ENCODE data around the gene SERPINA3. TPM values are rescaled to one million over a fixed set of nuclear protein-coding genes. Genes with fewer than 3 reads are reported as not detected.
"Not testable (repeated sequence)": the region's sequence is repeated elsewhere in the genome, so short reads cannot be mapped to it uniquely, and the experiment has no call there.

Gene SERPINA3
- total RNA-seq, 3 donors from 2014 or later, result 1.9 to 2.6 (median 2.4) TPM

- Mint-ChIP-seq H3K4me1 (ENCODE audit: low read depth) (no peaks in the 10 kb centered on the region), H3K27me3 (ENCODE audit: low read depth) (peaks cover 3% of the 10 kb centered on the region), H3K36me3 (ENCODE audit: insufficient read depth) (no peaks in the 10 kb centered on the region), H3K9me3 (no peaks in the 10 kb centered on the region), H3K4me3 (no peak overlapping the region)
- DNase-seq (no peak), ATAC-seq (no peak)
These were observed 17.8 kb upstream of the SERPINA3 start for GRCh38 chr14:94594441-94594840.

GRCh38 chr14:94595912-94596311 is 16.3 kb upstream of the SERPINA3 start:
- Mint-ChIP-seq H3K9me3 (no peaks in the 10 kb centered on the region), H3K4me1 (ENCODE audit: low read depth) (no peaks in the 10 kb centered on the region), H3K36me3 (ENCODE audit: insufficient read depth) (no peaks in the 10 kb centered on the region), H3K27me3 (ENCODE audit: low read depth) (peaks cover 3% of the 10 kb centered on the region), H3K4me3 (no peak overlapping the region)
- DNase-seq, result no peak
- ATAC-seq, result no peak

GRCh38 chr14:94596361-94596760 is 15.8 kb upstream of the SERPINA3 start:
- Mint-ChIP-seq H3K4me3 (no peak overlapping the region), H3K4me1 (ENCODE audit: low read depth) (no peaks in the 10 kb centered on the region), H3K9me3 (no peaks in the 10 kb centered on the region), H3K36me3 (ENCODE audit: insufficient read depth) (no peaks in the 10 kb centered on the region), H3K27me3 (ENCODE audit: low read depth) (peaks cover 3% of the 10 kb centered on the region)
- no peak for ATAC-seq
- no peak for DNase-seq

GRCh38 chr14:94597788-94598187 is 14.4 kb upstream of the SERPINA3 start:
- Mint-ChIP-seq H3K27me3 (ENCODE audit: low read depth) (peaks cover 3% of the 10 kb centered on the region), H3K9me3 (no peaks in the 10 kb centered on the region), H3K36me3 (ENCODE audit: insufficient read depth) (no peaks in the 10 kb centered on the region), H3K4me3 (no peak overlapping the region), H3K4me1 (ENCODE audit: low read depth) (no peaks in the 10 kb centered on the region)
- DNase-seq (no peak), ATAC-seq (no peak)

GRCh38 chr14:94598506-94598815 is 13.7 kb upstream of the SERPINA3 start:
- H3K4me1 Mint-ChIP-seq (ENCODE audit: low read depth), result no peaks in the 10 kb centered on the region
- no peak overlapping the region for H3K4me3 Mint-ChIP-seq
- no peak for DNase-seq
- no peaks in the 10 kb centered on the region for H3K36me3 Mint-ChIP-seq (ENCODE audit: insufficient read depth)
- no peaks in the 10 kb centered on the region for H3K9me3 Mint-ChIP-seq
- no peak for ATAC-seq
- H3K27me3 Mint-ChIP-seq (ENCODE audit: low read depth), result peaks cover 3% of the 10 kb centered on the region

- Mint-ChIP-seq H3K4me1 (ENCODE audit: low read depth) (no peaks in the 10 kb centered on the region), H3K4me3 (no peak overlapping the region), H3K9me3 (no peaks in the 10 kb centered on the region), H3K27me3 (ENCODE audit: low read depth) (no peaks in the 10 kb centered on the region), H3K36me3 (ENCODE audit: insufficient read depth) (no peaks in the 10 kb centered on the region)
- ATAC-seq, result no peak
- no peak for DNase-seq
These were observed 13.2 kb upstream of the SERPINA3 start for GRCh38 chr14:94598816-94599655.

- Mint-ChIP-seq H3K4me1 (ENCODE audit: low read depth) (no peaks in the 10 kb centered on the region), H3K4me3 (no peak overlapping the region), H3K27me3 (ENCODE audit: low read depth) (no peaks in the 10 kb centered on the region), H3K36me3 (ENCODE audit: insufficient read depth) (no peaks in the 10 kb centered on the region), H3K9me3 (no peaks in the 10 kb centered on the region)
- no peak for DNase-seq
- no peak for ATAC-seq
These were observed 12.6 kb upstream of the SERPINA3 start for GRCh38 chr14:94599656-94600004.

GRCh38 chr14:94600148-94600545 is 12.0 kb upstream of the SERPINA3 start:
- no peak for ATAC-seq
- H3K9me3 Mint-ChIP-seq, result no peaks in the 10 kb centered on the region

GRCh38 chr14:94601884-94602391 is 10.3 kb upstream of the SERPINA3 start:
- ATAC-seq, result no peak
- no peak for DNase-seq
- Mint-ChIP-seq H3K36me3 (ENCODE audit: insufficient read depth) (no peaks in the 10 kb centered on the region), H3K27me3 (ENCODE audit: low read depth) (peaks cover 2% of the 10 kb centered on the region), H3K4me1 (ENCODE audit: low read depth) (no peaks in the 10 kb centered on the region), H3K4me3 (no peak overlapping the region), H3K9me3 (no peaks in the 10 kb centered on the region)

More at GRCh38 chr14:94600148-94600545, 12.0 kb upstream of the SERPINA3 start:
- no peak overlapping the region for H3K4me3 Mint-ChIP-seq
- H3K27me3 Mint-ChIP-seq (ENCODE audit: low read depth), result peaks cover 2% of the 10 kb centered on the region
- H3K4me1 Mint-ChIP-seq (ENCODE audit: low read depth), result no peaks in the 10 kb centered on the region
- H3K36me3 Mint-ChIP-seq (ENCODE audit: insufficient read depth), result no peaks in the 10 kb centered on the region
- DNase-seq, result no peak

GRCh38 chr14:94602722-94603121 is 9.5 kb upstream of the SERPINA3 start:
- Mint-ChIP-seq H3K4me3 (no peak overlapping the region), H3K36me3 (ENCODE audit: insufficient read depth) (no peaks in the 10 kb centered on the region), H3K4me1 (ENCODE audit: low read depth) (no peaks in the 10 kb centered on the region), H3K27me3 (ENCODE audit: low read depth) (peaks cover 2% of the 10 kb centered on the region), H3K9me3 (no peaks in the 10 kb centered on the region)
- DNase-seq, result no peak
- ATAC-seq, result no peak

GRCh38 chr14:94605361-94605760 is 6.8 kb upstream of the SERPINA3 start:
- Mint-ChIP-seq H3K4me1 (ENCODE audit: low read depth) (no peaks in the 10 kb centered on the region), H3K9me3 (no peaks in the 10 kb centered on the region), H3K27me3 (ENCODE audit: low read depth) (peaks cover 2% of the 10 kb centered on the region), H3K36me3 (ENCODE audit: insufficient read depth) (no peaks in the 10 kb centered on the region), H3K4me3 (no peak overlapping the region)
- no peak for DNase-seq
- no peak for ATAC-seq

GRCh38 chr14:94608966-94609365 is 3.2 kb upstream of the SERPINA3 start:
- H3K27me3 Mint-ChIP-seq (ENCODE audit: low read depth); H3K4me3 Mint-ChIP-seq; ATAC-seq; H3K9me3 Mint-ChIP-seq; H3K36me3 Mint-ChIP-seq (ENCODE audit: insufficient read depth); H3K4me1 Mint-ChIP-seq (ENCODE audit: low read depth); DNase-seq: not testable (repeated sequence)

- no peak overlapping the region for H3K4me3 Mint-ChIP-seq
- no peaks in the 10 kb centered on the region for H3K9me3 Mint-ChIP-seq
- H3K27me3 Mint-ChIP-seq (ENCODE audit: low read depth), result peaks cover 3% of the 10 kb centered on the region
- DNase-seq (no peak), ATAC-seq (no peak)
- no peaks in the 10 kb centered on the region for H3K4me1 Mint-ChIP-seq (ENCODE audit: low read depth)
- H3K36me3 Mint-ChIP-seq (ENCODE audit: insufficient read depth), result no peaks in the 10 kb centered on the region
These were observed 1.0 kb upstream of the SERPINA3 start for GRCh38 chr14:94611179-94611578.

- Mint-ChIP-seq H3K9me3 (peaks cover 14% of the 10 kb centered on the region), H3K4me3 (no peak overlapping the region), H3K27me3 (ENCODE audit: low read depth) (peaks cover 3% of the 10 kb centered on the region), H3K36me3 (ENCODE audit: insufficient read depth) (no peaks in the 10 kb centered on the region), H3K4me1 (ENCODE audit: low read depth) (no peaks in the 10 kb centered on the region)
- DNase-seq (no peak), ATAC-seq (no peak)
These were observed 676 bp downstream of the SERPINA3 start for GRCh38 chr14:94612580-94613554.
